ENCODE data around the gene GNAQ.

Gene GNAQ

GRCh38 chr9:77901018-77901417 lies 130.6 kb downstream of the GNAQ start:
- TF ChIP-seq CTCF (IDR thresholded peaks at IDR 0.05; ENCODE audit: low read depth, low read length, missing control alignments): no peak
- DNase-seq (ENCODE audit: extremely low read depth, low read depth): no peak
- H3K4me3 ChIP-seq (replicated peaks; ENCODE audit: low read depth, low read length): no peak overlapping the region

- no peak for TF ChIP-seq CTCF (IDR thresholded peaks at IDR 0.05; ENCODE audit: low read depth, low read length, missing control alignments)
- H3K4me3 ChIP-seq (replicated peaks; ENCODE audit: low read depth, low read length): no peak overlapping the region
- no peak for DNase-seq (ENCODE audit: extremely low read depth, low read depth)
Observed at GRCh38 chr9:77899679-77900354, 131.8 kb downstream of the GNAQ start.

GRCh38 chr9:77898864-77899263 lies 132.7 kb downstream of the GNAQ start:
- no peak for TF ChIP-seq CTCF (IDR thresholded peaks at IDR 0.05; ENCODE audit: low read depth, low read length, missing control alignments)
- no peak overlapping the region for H3K4me3 ChIP-seq (replicated peaks; ENCODE audit: low read depth, low read length)
- DNase-seq (ENCODE audit: extremely low read depth, low read depth): no peak

GRCh38 chr9:77896938-77897667 lies 134.5 kb downstream of the GNAQ start:
- H3K4me3 ChIP-seq (replicated peaks; ENCODE audit: low read depth, low read length): no peak overlapping the region
- peak; percentile 23 for TF ChIP-seq CTCF (IDR thresholded peaks at IDR 0.05; ENCODE audit: low read depth, low read length, missing control alignments)
- DNase-seq (ENCODE audit: extremely low read depth, low read depth): peak; percentile 12

- H3K4me3 ChIP-seq (replicated peaks; ENCODE audit: low read depth, low read length): no peak overlapping the region
- no peak for TF ChIP-seq CTCF (IDR thresholded peaks at IDR 0.05; ENCODE audit: low read depth, low read length, missing control alignments)
- no peak for DNase-seq (ENCODE audit: extremely low read depth, low read depth)
Observed at GRCh38 chr9:77896269-77896937, 135.2 kb downstream of the GNAQ start.

GRCh38 chr9:77893706-77894105 lies 137.9 kb downstream of the GNAQ start:
- H3K4me3 ChIP-seq (replicated peaks; ENCODE audit: low read depth, low read length): no peak overlapping the region
- no peak for DNase-seq (ENCODE audit: extremely low read depth, low read depth)
- TF ChIP-seq CTCF (IDR thresholded peaks at IDR 0.05; ENCODE audit: low read depth, low read length, missing control alignments): no peak
